Measurements from ENCODE around the gene DNASE2. TPM values are rescaled to one million over a fixed set of nuclear protein-coding genes. Genes with fewer than 3 reads are reported as not detected.

The DNASE2 gene
- total RNA-seq, 1 donor from 2014 or later = 27.9 TPM

DNA sequence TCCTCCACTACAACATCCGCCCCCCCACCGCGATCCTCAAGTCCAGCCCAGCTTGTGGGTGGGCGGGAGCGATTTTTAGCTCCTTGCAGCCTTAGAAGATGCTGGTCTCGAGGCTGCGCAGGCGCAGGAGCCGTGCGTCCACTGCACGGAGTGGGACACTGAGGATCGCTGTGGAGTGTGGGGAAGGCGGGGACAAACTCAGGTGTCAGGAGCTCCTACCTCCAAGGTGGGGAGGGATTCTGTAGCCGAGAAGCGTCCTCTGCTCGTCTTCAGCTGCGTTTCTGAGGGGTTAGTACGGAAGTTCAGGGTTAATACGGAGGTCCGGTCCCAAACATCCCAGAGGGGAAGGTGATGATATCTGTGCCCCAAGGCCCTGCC is 46.7 kb downstream of the DNASE2 start, which contains the start of gene RTBDN:
TSS of gene RTBDN (minus strand) at position 14 of the 378 bp plus-strand sequence. CDS start 4,600 bp downstream, outside the sequence.
- peaks cover 29% of the 10 kb centered on the region for H3K27me3 ChIP-seq (ENCODE audit: control insufficient read depth, insufficient read depth, low read length)
- H3K4me3 ChIP-seq (ENCODE audit: low read depth, low read length) = peak within 1 kb of the TSS; percentile 35
- no peak for FAIRE-seq
- DNase-seq (ENCODE audit: low read depth) = no peak
- H3K36me3 ChIP-seq (ENCODE audit: control insufficient read depth, insufficient read depth, low read length) = no peaks in the 10 kb centered on the region
- TF ChIP-seq, protein P1, sequence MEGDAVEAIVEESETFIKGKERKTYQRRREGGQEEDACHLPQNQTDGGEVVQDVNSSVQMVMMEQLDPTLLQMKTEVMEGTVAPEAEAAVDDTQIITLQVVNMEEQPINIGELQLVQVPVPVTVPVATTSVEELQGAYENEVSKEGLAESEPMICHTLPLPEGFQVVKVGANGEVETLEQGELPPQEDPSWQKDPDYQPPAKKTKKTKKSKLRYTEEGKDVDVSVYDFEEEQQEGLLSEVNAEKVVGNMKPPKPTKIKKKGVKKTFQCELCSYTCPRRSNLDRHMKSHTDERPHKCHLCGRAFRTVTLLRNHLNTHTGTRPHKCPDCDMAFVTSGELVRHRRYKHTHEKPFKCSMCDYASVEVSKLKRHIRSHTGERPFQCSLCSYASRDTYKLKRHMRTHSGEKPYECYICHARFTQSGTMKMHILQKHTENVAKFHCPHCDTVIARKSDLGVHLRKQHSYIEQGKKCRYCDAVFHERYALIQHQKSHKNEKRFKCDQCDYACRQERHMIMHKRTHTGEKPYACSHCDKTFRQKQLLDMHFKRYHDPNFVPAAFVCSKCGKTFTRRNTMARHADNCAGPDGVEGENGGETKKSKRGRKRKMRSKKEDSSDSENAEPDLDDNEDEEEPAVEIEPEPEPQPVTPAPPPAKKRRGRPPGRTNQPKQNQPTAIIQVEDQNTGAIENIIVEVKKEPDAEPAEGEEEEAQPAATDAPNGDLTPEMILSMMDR (IDR thresholded peaks at IDR 0.05; ENCODE audit: insufficient read depth, low read length, severe bottlenecking) = no peak

DNA sequence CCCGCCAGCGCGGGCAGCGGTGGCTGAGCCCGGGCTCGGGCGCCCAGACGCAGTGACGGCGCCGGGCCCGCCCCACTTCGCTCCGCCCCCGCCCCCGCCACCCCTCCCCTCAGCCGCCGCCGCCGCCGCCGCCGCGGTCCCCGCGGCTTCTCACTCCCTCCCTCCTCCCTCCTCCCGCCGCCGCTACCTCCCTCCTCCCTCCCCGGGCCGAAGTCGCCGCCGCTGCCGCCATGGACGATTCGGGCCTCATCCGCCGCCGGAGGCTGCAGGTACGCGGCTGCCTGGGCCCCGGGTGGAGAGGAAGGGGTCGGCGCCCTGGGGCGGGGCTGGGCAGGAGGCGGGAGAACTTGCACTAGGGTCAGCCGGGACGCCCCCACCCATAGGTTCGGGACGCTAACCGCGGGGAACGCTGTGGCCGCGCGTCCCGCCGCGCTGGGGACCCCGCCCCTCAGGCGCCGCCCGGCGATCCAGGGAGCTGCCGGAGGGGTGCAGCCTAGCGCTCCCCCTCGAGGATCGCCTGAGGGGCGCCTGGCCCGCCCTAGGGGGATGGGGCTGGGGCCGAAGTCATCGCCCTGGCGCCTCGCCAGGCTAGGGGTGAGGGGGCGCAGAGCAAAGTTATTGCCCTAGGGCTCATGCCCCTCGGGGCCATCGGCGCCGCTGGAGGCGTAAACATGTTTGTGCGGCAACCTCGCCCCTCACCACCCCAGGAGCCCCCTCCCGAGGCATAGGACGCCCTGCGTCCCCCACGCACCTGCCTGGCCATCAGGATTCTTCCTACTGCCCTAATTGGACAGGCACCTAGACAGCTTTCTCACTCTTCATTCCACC is 47.3 kb downstream of the DNASE2 start:
- TF ChIP-seq, protein P1 (IDR thresholded peaks at IDR 0.05; ENCODE audit: insufficient read depth, low read length, severe bottlenecking) = no peak
- DNase-seq (ENCODE audit: low read depth) = no peak
- no peaks in the 10 kb centered on the region for H3K36me3 ChIP-seq (ENCODE audit: control insufficient read depth, insufficient read depth, low read length)
- H3K27me3 ChIP-seq (ENCODE audit: control insufficient read depth, insufficient read depth, low read length) = peaks cover 27% of the 10 kb centered on the region
- peak overlapping the region; percentile 35 for H3K4me3 ChIP-seq (ENCODE audit: low read depth, low read length)
- FAIRE-seq = no peak

DNA sequence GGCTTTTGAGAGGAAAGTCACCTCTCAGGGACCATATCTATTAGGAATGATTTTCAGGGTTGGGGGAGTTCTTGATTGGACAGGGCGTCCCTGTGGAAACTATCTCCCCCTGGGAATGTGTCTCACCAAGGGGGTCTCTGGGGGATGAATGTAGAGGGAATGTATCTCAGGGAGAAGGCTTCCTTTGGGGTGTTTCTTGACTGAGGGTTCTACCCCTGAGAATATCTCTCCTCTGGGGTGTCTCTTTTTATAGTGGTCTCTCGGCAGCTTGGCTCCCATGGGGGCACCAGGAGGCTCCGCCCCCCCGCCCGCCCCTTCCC is 47.9 kb downstream of the DNASE2 start:
- Histone ChIP-seq H3K36me3 (ENCODE audit: control insufficient read depth, insufficient read depth, low read length) (no peaks in the 10 kb centered on the region), H3K4me3 (ENCODE audit: low read depth, low read length) (no peak overlapping the region), H3K27me3 (ENCODE audit: control insufficient read depth, insufficient read depth, low read length) (peaks cover 27% of the 10 kb centered on the region)
- FAIRE-seq = no peak
- TF ChIP-seq, protein P1 (IDR thresholded peaks at IDR 0.05; ENCODE audit: insufficient read depth, low read length, severe bottlenecking) = no peak
- no peak for DNase-seq (ENCODE audit: low read depth)

DNA sequence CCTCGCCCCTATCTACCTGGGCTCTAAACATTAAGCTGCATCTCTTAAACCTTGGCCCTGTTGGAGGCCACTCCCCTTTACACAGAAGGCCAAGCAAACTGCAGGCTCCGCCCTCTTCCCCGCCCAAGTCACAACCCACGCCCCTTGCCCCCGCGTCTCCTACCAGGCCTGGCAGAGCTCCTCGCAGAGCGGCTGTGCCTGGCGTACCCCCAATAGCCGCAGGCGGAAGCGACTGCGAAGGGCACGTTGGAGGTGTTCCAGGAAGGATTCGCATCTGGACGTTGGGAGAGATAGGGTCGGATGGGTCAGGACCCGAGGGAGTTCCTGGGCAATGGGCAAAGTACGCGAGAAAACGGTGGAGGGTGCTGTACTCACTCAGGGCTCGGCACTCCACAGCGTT is 52.8 kb downstream of the DNASE2 start:
- Histone ChIP-seq H3K27me3 (ENCODE audit: control insufficient read depth, insufficient read depth, low read length) (peaks cover 5% of the 10 kb centered on the region), H3K4me3 (ENCODE audit: low read depth, low read length) (no peak overlapping the region), H3K36me3 (ENCODE audit: control insufficient read depth, insufficient read depth, low read length) (no peaks in the 10 kb centered on the region)
- TF ChIP-seq, protein P1 (IDR thresholded peaks at IDR 0.05; ENCODE audit: insufficient read depth, low read length, severe bottlenecking) = no peak
- FAIRE-seq = no peak
- no peak for DNase-seq (ENCODE audit: low read depth)

DNA sequence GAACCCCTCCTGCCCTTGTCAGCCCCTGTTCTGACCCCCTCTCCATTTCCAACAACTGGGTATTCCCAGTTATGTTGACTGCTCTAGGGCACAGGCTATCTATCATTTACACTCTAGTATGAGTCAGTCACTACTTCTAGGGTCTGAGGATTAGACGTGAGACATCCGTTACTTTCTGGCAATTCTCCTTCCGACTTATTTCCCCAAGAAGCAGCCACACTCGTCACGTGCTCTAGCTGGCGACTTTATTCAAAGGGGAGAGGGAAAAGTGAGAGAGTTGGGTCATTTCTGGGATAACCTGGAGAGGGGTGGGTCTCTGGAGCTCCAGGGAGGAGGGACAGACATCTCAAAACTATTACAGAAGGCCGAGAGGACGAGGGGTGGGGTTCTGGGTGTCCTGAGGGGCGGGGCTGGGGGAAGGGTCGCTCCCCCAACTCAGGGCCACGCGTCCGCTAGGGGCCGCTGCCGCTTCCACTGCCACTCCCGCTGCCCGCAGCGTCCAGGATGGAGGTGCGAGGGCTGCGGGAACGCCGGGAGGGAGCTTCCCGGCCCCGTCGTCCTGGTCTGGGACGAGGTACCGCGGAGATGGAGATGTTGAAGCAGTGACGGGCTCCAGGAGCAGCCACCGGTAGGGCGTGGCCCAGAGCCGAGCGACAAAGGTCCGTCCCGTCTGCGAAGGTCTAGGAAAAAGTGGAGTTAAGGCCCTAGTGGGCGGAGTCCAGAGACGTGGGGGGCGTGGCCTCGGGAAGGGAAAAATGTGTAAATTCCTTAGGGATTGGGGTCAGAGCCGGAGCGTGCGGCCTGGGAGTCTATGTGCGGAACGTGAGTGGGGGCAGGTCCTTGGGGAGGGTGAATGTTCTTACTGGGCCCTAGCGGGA is 55.8 kb downstream of the DNASE2 start:
- DNase-seq (ENCODE audit: low read depth) (no peak), FAIRE-seq (no peak)
- Histone ChIP-seq H3K36me3 (ENCODE audit: control insufficient read depth, insufficient read depth, low read length) (no peaks in the 10 kb centered on the region), H3K27me3 (ENCODE audit: control insufficient read depth, insufficient read depth, low read length) (no peaks in the 10 kb centered on the region), H3K4me3 (ENCODE audit: low read depth, low read length) (no peak overlapping the region)
- TF ChIP-seq, protein P1 (IDR thresholded peaks at IDR 0.05; ENCODE audit: insufficient read depth, low read length, severe bottlenecking) = peak; percentile 56

Other genes with a start within 250 kb of the DNASE2 start
- 29.8 and 32.1 TPM in 2 replicates for gene MAN2B1, start 214.7 kb downstream of the DNASE2 start, total RNA-seq
- 13.8 and 21.1 TPM in 2 replicates for gene WDR83, start 214.6 kb downstream of the DNASE2 start, total RNA-seq
- gene DHPS, start 199.6 kb downstream of the DNASE2 start, total RNA-seq = 47.4 and 94.5 TPM in 2 replicates
- not detected in 2 replicates for gene GNG14, start 193.5 kb downstream of the DNASE2 start, total RNA-seq
- 5.4 and 6.1 TPM in 2 replicates for gene FBXW9, start 184.8 kb downstream of the DNASE2 start, total RNA-seq
- 16.8 and 28.0 TPM in 2 replicates for gene TNPO2, start 157.5 kb downstream of the DNASE2 start, total RNA-seq
- gene TRIR, start 146.8 kb downstream of the DNASE2 start, total RNA-seq = 177 and 201 TPM in 2 replicates
- gene GET3, start 144.0 kb downstream of the DNASE2 start, total RNA-seq = 104 and 107 TPM in 2 replicates
- gene BEST2, start 129.7 kb downstream of the DNASE2 start, total RNA-seq = not detected in 2 replicates
- gene HOOK2, start 105.9 kb downstream of the DNASE2 start, total RNA-seq = 52.5 and 58.7 TPM in 2 replicates
- 158 and 179 TPM in 2 replicates for gene JUNB, start 90.0 kb downstream of the DNASE2 start, total RNA-seq
- gene PRDX2, start 79.6 kb downstream of the DNASE2 start, total RNA-seq = 148 and 157 TPM in 2 replicates
- gene THSD8, start 79.4 kb downstream of the DNASE2 start, total RNA-seq = not detected in 2 replicates
- gene RNASEH2A, start 74.9 kb downstream of the DNASE2 start, total RNA-seq = 11.1 and 12.9 TPM in 2 replicates
- not detected in 2 replicates for gene RTBDN, start 46.9 kb downstream of the DNASE2 start, total RNA-seq
- 0.26 and 0.38 TPM in 2 replicates for gene MAST1, start 42.9 kb downstream of the DNASE2 start, total RNA-seq
- gene KLF1, start 5.8 kb upstream of the DNASE2 start, total RNA-seq = not detected in 2 replicates
- 17.9 and 38.2 TPM in 2 replicates for gene GCDH, start 9.7 kb upstream of the DNASE2 start, total RNA-seq
- not detected in 2 replicates for gene SYCE2, start 37.8 kb upstream of the DNASE2 start, total RNA-seq
- 53.6 and 55.5 TPM in 2 replicates for gene FARSA, start 52.3 kb upstream of the DNASE2 start, total RNA-seq
- 1,002 and 1,570 TPM in 2 replicates for gene CALR, start 57.2 kb upstream of the DNASE2 start, total RNA-seq
- 91.1 and 120 TPM in 2 replicates for gene RAD23A, start 64.4 kb upstream of the DNASE2 start, total RNA-seq
- 27.1 and 36.0 TPM in 2 replicates for gene GADD45GIP1, start 75.8 kb upstream of the DNASE2 start, total RNA-seq
- not detected in 2 replicates for gene DAND5, start 88.1 kb upstream of the DNASE2 start, total RNA-seq
- gene NFIX, start 114.0 kb upstream of the DNASE2 start, total RNA-seq = 5.4 and 5.8 TPM in 2 replicates
- gene LYL1, start 221.4 kb upstream of the DNASE2 start, total RNA-seq = 0.51 and 1.3 TPM in 2 replicates
- gene TRMT1, start 235.3 kb upstream of the DNASE2 start, total RNA-seq = 28.0 and 40.5 TPM in 2 replicates
- 20.3 and 46.6 TPM in 2 replicates for gene NACC1, start 236.8 kb upstream of the DNASE2 start, total RNA-seq